ENCODE results near the gene PCOLCE2. TPM values are rescaled to one million over a fixed set of nuclear protein-coding genes. Genes with fewer than 3 reads are reported as not detected.

Gene PCOLCE2
- total and polyA plus RNA-seq, 7 experiments from 2014 or later: not detected

GRCh38 chr3:142818651-142819050, 70.2 kb downstream of the PCOLCE2 start:
- H3K9me3 Mint-ChIP-seq: peaks cover 0 to 2% (median 0%) of the 10 kb centered on the region in 11 donors

GRCh38 chr3:142817897-142818296, 71.0 kb downstream of the PCOLCE2 start:
- POLR2A ChIA-PET: no interaction called here
- peaks cover 0 to 26% (median 15%) of the 10 kb centered on the region in 5 donors for H3K27me3 Mint-ChIP-seq
- intact Hi-C loops (cut with micrococcal nuclease): no loop called here
- Histone ChIP-seq H3K4me1 (ENCODE audit: control insufficient read depth in 2 of 2, insufficient read depth in 2 of 2, low read length in 2 of 2) (no peaks in the 10 kb centered on the region), H3K27me3 (ENCODE audit: control insufficient read depth in 2 of 2, insufficient read depth in 2 of 2, low read length in 2 of 2) (no peaks in the 10 kb centered on the region), H3K4me3 (ENCODE audit: low read length) (no peak overlapping the region), H3K36me3 (ENCODE audit: control insufficient read depth in 2 of 3, insufficient read depth in 3 of 3, low read length in 3 of 3) (no peaks in the 10 kb centered on the region), H3K9me3 (ENCODE audit: control insufficient read depth in 2 of 3, low read length in 3 of 3) (no peaks in the 10 kb centered on the region), H3K27ac (ENCODE audit: low read depth, low read length) (no peak overlapping the region)
- no peak for DNase-seq
- CTCF ChIA-PET: no interaction called here
- peaks cover 0 to 2% (median 0%) of the 10 kb centered on the region in 11 donors for H3K9me3 Mint-ChIP-seq
- no peaks in the 10 kb centered on the region for H3K4me1 Mint-ChIP-seq
- no peak for ATAC-seq
- no peaks in the 10 kb centered on the region for H3K36me3 Mint-ChIP-seq
- H3K4me3 Mint-ChIP-seq: no peak overlapping the region
- no peak overlapping the region for H3K27ac Mint-ChIP-seq

More at GRCh38 chr3:142818651-142819050, 70.2 kb downstream of the PCOLCE2 start:
- no peaks in the 10 kb centered on the region for H3K36me3 Mint-ChIP-seq
- H3K9me3 ChIP-seq (ENCODE audit: control insufficient read depth in 2 of 3, low read length in 3 of 3): no peaks in the 10 kb centered on the region
- no peaks in the 10 kb centered on the region for H3K4me1 Mint-ChIP-seq
- H3K27ac ChIP-seq (ENCODE audit: low read depth, low read length): no peak overlapping the region
- no peak overlapping the region for H3K27ac Mint-ChIP-seq
- H3K27me3 Mint-ChIP-seq: peaks cover 0 to 26% (median 15%) of the 10 kb centered on the region in 5 donors
- no peak overlapping the region for H3K4me3 ChIP-seq (ENCODE audit: low read length)
- intact Hi-C loops (cut with micrococcal nuclease): no loop called here
- no peaks in the 10 kb centered on the region for H3K4me1 ChIP-seq (ENCODE audit: control insufficient read depth in 2 of 2, insufficient read depth in 2 of 2, low read length in 2 of 2)
- DNase-seq (no peak), ATAC-seq (no peak)
- H3K36me3 ChIP-seq (ENCODE audit: control insufficient read depth in 2 of 3, insufficient read depth in 3 of 3, low read length in 3 of 3): no peaks in the 10 kb centered on the region
- ChIA-PET POLR2A (no interaction called here), CTCF (no interaction called here)
- no peak overlapping the region for H3K4me3 Mint-ChIP-seq
- H3K27me3 ChIP-seq (ENCODE audit: control insufficient read depth in 2 of 2, insufficient read depth in 2 of 2, low read length in 2 of 2): no peaks in the 10 kb centered on the region

GRCh38 chr3:142817356-142817755, 71.5 kb downstream of the PCOLCE2 start:
- intact Hi-C loops (cut with micrococcal nuclease): no loop called here
- Histone ChIP-seq H3K36me3 (ENCODE audit: control insufficient read depth in 2 of 3, insufficient read depth in 3 of 3, low read length in 3 of 3) (no peaks in the 10 kb centered on the region), H3K27ac (ENCODE audit: low read depth, low read length) (no peak overlapping the region), H3K4me3 (ENCODE audit: low read length) (no peak overlapping the region), H3K27me3 (ENCODE audit: control insufficient read depth in 2 of 2, insufficient read depth in 2 of 2, low read length in 2 of 2) (no peaks in the 10 kb centered on the region), H3K4me1 (ENCODE audit: control insufficient read depth in 2 of 2, insufficient read depth in 2 of 2, low read length in 2 of 2) (no peaks in the 10 kb centered on the region), H3K9me3 (ENCODE audit: control insufficient read depth in 2 of 3, low read length in 3 of 3) (no peaks in the 10 kb centered on the region)
- no peak for DNase-seq
- H3K4me1 Mint-ChIP-seq: no peaks in the 10 kb centered on the region
- H3K9me3 Mint-ChIP-seq: peaks cover 0 to 2% (median 0%) of the 10 kb centered on the region in 11 donors
- no peak overlapping the region for H3K4me3 Mint-ChIP-seq
- no peak overlapping the region for H3K27ac Mint-ChIP-seq
- ChIA-PET POLR2A (no interaction called here), CTCF (no interaction called here)
- no peak for ATAC-seq
- peaks cover 0 to 28% (median 15%) of the 10 kb centered on the region in 5 donors for H3K27me3 Mint-ChIP-seq
- no peaks in the 10 kb centered on the region for H3K36me3 Mint-ChIP-seq

GRCh38 chr3:142815803-142816202, 73.1 kb downstream of the PCOLCE2 start:
- H3K4me3 Mint-ChIP-seq: no peak overlapping the region
- ChIA-PET POLR2A (no interaction called here), CTCF (no interaction called here)
- peaks cover 0 to 2% (median 0%) of the 10 kb centered on the region in 11 donors for H3K9me3 Mint-ChIP-seq
- H3K27me3 Mint-ChIP-seq: peaks cover 4 to 32% (median 19%) of the 10 kb centered on the region in 5 donors
- DNase-seq (no peak), ATAC-seq (no peak)
- intact Hi-C loops (cut with micrococcal nuclease): no loop called here
- Histone ChIP-seq H3K4me1 (ENCODE audit: control insufficient read depth in 2 of 2, insufficient read depth in 2 of 2, low read length in 2 of 2) (no peaks in the 10 kb centered on the region), H3K27me3 (ENCODE audit: control insufficient read depth in 2 of 2, insufficient read depth in 2 of 2, low read length in 2 of 2) (no peaks in the 10 kb centered on the region), H3K36me3 (ENCODE audit: control insufficient read depth in 2 of 3, insufficient read depth in 3 of 3, low read length in 3 of 3) (no peaks in the 10 kb centered on the region), H3K27ac (ENCODE audit: low read depth, low read length) (no peak overlapping the region), H3K9me3 (ENCODE audit: control insufficient read depth in 2 of 3, low read length in 3 of 3) (no peaks in the 10 kb centered on the region), H3K4me3 (ENCODE audit: low read length) (no peak overlapping the region)
- H3K4me1 Mint-ChIP-seq: no peaks in the 10 kb centered on the region
- no peak overlapping the region for H3K27ac Mint-ChIP-seq
- H3K36me3 Mint-ChIP-seq: no peaks in the 10 kb centered on the region

GRCh38 chr3:142809259-142809658, 79.6 kb downstream of the PCOLCE2 start:
- POLR2A ChIA-PET: no interaction called here
- intact Hi-C loops (cut with micrococcal nuclease): no loop called here
- no peaks in the 10 kb centered on the region for H3K36me3 Mint-ChIP-seq
- Histone ChIP-seq H3K4me1 (ENCODE audit: control insufficient read depth in 2 of 2, insufficient read depth in 2 of 2, low read length in 2 of 2) (no peaks in the 10 kb centered on the region), H3K27me3 (ENCODE audit: control insufficient read depth in 2 of 2, insufficient read depth in 2 of 2, low read length in 2 of 2) (no peaks in the 10 kb centered on the region), H3K27ac (ENCODE audit: low read depth, low read length) (no peak overlapping the region), H3K36me3 (ENCODE audit: control insufficient read depth in 2 of 3, insufficient read depth in 3 of 3, low read length in 3 of 3) (no peaks in the 10 kb centered on the region), H3K4me3 (ENCODE audit: low read length) (no peak overlapping the region), H3K9me3 (ENCODE audit: control insufficient read depth in 2 of 3, low read length in 3 of 3) (no peaks in the 10 kb centered on the region)
- H3K27me3 Mint-ChIP-seq: peaks cover 0 to 17% (median 4%) of the 10 kb centered on the region in 5 donors
- DNase-seq (no peak), ATAC-seq (no peak)
- no peaks in the 10 kb centered on the region for H3K4me1 Mint-ChIP-seq
- no peak overlapping the region for H3K27ac Mint-ChIP-seq
- CTCF ChIA-PET: no interaction called here
- no peak overlapping the region for H3K4me3 Mint-ChIP-seq
- H3K9me3 Mint-ChIP-seq: no peaks in the 10 kb centered on the region

GRCh38 chr3:142808103-142808917, 80.6 kb downstream of the PCOLCE2 start:
- Histone ChIP-seq H3K27ac (ENCODE audit: low read depth, low read length) (no peak overlapping the region), H3K36me3 (ENCODE audit: control insufficient read depth in 2 of 3, insufficient read depth in 3 of 3, low read length in 3 of 3) (no peaks in the 10 kb centered on the region), H3K4me3 (ENCODE audit: low read length) (no peak overlapping the region), H3K9me3 (ENCODE audit: control insufficient read depth in 2 of 3, low read length in 3 of 3) (no peaks in the 10 kb centered on the region), H3K27me3 (ENCODE audit: control insufficient read depth in 2 of 2, insufficient read depth in 2 of 2, low read length in 2 of 2) (no peaks in the 10 kb centered on the region), H3K4me1 (ENCODE audit: control insufficient read depth in 2 of 2, insufficient read depth in 2 of 2, low read length in 2 of 2) (no peaks in the 10 kb centered on the region)
- peaks cover 0 to 13% (median 4%) of the 10 kb centered on the region in 5 donors for H3K27me3 Mint-ChIP-seq
- POLR2A ChIA-PET: no interaction called here
- CTCF ChIA-PET: no interaction called here
- H3K4me3 Mint-ChIP-seq: no peak overlapping the region
- no peaks in the 10 kb centered on the region for H3K4me1 Mint-ChIP-seq
- DNase-seq: no peak
- ATAC-seq: no peak
- no peak overlapping the region for H3K27ac Mint-ChIP-seq
- H3K9me3 Mint-ChIP-seq: no peaks in the 10 kb centered on the region
- intact Hi-C loops (cut with micrococcal nuclease): no loop called here
- peaks cover 0 to under 1% (median 0%) of the 10 kb centered on the region in 5 donors for H3K36me3 Mint-ChIP-seq

- H3K9me3 ChIP-seq (ENCODE audit: control insufficient read depth in 2 of 3, low read length in 3 of 3): no peaks in the 10 kb centered on the region
- H3K27me3 Mint-ChIP-seq: peaks cover 0 to 8% (median 0%) of the 10 kb centered on the region in 5 donors
- no peaks in the 10 kb centered on the region for H3K4me1 Mint-ChIP-seq
These were observed 86.0 kb downstream of the PCOLCE2 start for GRCh38 chr3:142802891-142803290.

More at GRCh38 chr3:142802891-142803290, 86.0 kb downstream of the PCOLCE2 start:
- DNase-seq: no peak
- Histone ChIP-seq H3K27me3 (ENCODE audit: control insufficient read depth in 2 of 2, insufficient read depth in 2 of 2, low read length in 2 of 2) (no peaks in the 10 kb centered on the region), H3K4me3 (ENCODE audit: low read length) (no peak overlapping the region), H3K4me1 (ENCODE audit: control insufficient read depth in 2 of 2, insufficient read depth in 2 of 2, low read length in 2 of 2) (no peaks in the 10 kb centered on the region), H3K27ac (ENCODE audit: low read depth, low read length) (no peak overlapping the region), H3K36me3 (ENCODE audit: control insufficient read depth in 2 of 3, insufficient read depth in 3 of 3, low read length in 3 of 3) (no peaks in the 10 kb centered on the region)
- intact Hi-C loops (cut with micrococcal nuclease): no loop called here
- H3K4me3 Mint-ChIP-seq: no peak overlapping the region
- ChIA-PET CTCF (no interaction called here), POLR2A (no interaction called here)
- peak overlapping the region in 1 of 9 donors; percentile 9 for H3K27ac Mint-ChIP-seq
- no peak for ATAC-seq
- H3K36me3 Mint-ChIP-seq: peaks cover 0 to 6% (median 0%) of the 10 kb centered on the region in 5 donors
- H3K9me3 Mint-ChIP-seq: no peaks in the 10 kb centered on the region

All from naive thymus-derived CD4-positive, alpha-beta T cell (primary cell).